Measurements from ENCODE around the gene DNAH5.

DNA sequence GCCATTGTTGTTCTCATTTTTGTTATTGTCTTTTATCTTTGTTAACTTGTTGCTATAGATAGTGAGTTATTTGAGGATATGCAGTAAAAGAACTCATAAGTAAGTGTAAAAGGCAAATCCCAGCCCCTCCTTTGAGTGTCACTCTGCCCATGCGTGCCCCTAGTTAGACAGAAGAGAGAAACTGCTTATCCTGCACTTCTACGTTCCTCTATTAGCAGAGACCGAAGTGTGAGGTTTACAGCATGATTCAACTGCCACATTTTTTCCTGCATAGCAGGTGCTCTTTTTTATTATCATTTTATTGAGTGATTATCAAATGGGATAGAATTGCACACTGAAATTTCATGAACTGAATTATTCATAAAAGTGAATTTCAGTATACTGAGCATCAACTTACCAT is 12.0 kb upstream of the DNAH5 start:
- TF ChIP-seq, protein P1, sequence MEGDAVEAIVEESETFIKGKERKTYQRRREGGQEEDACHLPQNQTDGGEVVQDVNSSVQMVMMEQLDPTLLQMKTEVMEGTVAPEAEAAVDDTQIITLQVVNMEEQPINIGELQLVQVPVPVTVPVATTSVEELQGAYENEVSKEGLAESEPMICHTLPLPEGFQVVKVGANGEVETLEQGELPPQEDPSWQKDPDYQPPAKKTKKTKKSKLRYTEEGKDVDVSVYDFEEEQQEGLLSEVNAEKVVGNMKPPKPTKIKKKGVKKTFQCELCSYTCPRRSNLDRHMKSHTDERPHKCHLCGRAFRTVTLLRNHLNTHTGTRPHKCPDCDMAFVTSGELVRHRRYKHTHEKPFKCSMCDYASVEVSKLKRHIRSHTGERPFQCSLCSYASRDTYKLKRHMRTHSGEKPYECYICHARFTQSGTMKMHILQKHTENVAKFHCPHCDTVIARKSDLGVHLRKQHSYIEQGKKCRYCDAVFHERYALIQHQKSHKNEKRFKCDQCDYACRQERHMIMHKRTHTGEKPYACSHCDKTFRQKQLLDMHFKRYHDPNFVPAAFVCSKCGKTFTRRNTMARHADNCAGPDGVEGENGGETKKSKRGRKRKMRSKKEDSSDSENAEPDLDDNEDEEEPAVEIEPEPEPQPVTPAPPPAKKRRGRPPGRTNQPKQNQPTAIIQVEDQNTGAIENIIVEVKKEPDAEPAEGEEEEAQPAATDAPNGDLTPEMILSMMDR (IDR thresholded peaks at IDR 0.05) = no peak
- no peak for TF ChIP-seq POLR2A (IDR thresholded peaks at IDR 0.05)
- TF ChIP-seq EP300 (IDR thresholded peaks at IDR 0.05) = no peak
